ENCODE results near the gene GRIP2.

Gene GRIP2

GRCh38 chr3:14465425-14465824 is 74.7 kb downstream of the GRIP2 start:
- Histone ChIP-seq H3K27me3 (ENCODE audit: insufficient read depth, low read length) (no peaks in the 10 kb centered on the region), H3K36me3 (ENCODE audit: insufficient read depth, low read length) (peaks cover 87% of the 10 kb centered on the region), H3K4me2 (ENCODE audit: low read length) (no peak overlapping the region), H3K9me2 (ENCODE audit: low read depth, low read length) (no peaks in the 10 kb centered on the region), H2AFZ (ENCODE audit: low read length) (no peak overlapping the region), H3K79me2 (ENCODE audit: insufficient read depth, low read length) (no peaks in the 10 kb centered on the region), H3K27ac (ENCODE audit: low read depth, low read length, poor library complexity, severe bottlenecking) (no peak overlapping the region), H3K9ac (ENCODE audit: low read length) (no peak overlapping the region), H3F3A (ENCODE audit: insufficient read depth, low read length) (no peaks in the 10 kb centered on the region), H4K20me1 (ENCODE audit: insufficient read depth, low read length) (no peaks in the 10 kb centered on the region), H3K9me3 (ENCODE audit: low read length) (no peaks in the 10 kb centered on the region), H3K4me3 (ENCODE audit: low read depth, low read length, poor library complexity, severe bottlenecking) (no peak overlapping the region), H3K4me1 (ENCODE audit: insufficient read depth, low read length, severe bottlenecking) (no peaks in the 10 kb centered on the region)
- TF ChIP-seq EZH2 (IDR thresholded peaks at IDR 0.05; ENCODE audit: borderline replicate concordance, low read length) = no peak
- no peak for TF ChIP-seq CTCF (IDR thresholded peaks at IDR 0.05; ENCODE audit: low read length)

- H3K27me3 ChIP-seq (ENCODE audit: insufficient read depth, low read length) = no peaks in the 10 kb centered on the region
- H4K20me1 ChIP-seq (ENCODE audit: insufficient read depth, low read length) = no peaks in the 10 kb centered on the region
- H3K9me2 ChIP-seq (ENCODE audit: low read depth, low read length) = no peaks in the 10 kb centered on the region
- no peak overlapping the region for H3K9ac ChIP-seq (ENCODE audit: low read length)
- H3F3A ChIP-seq (ENCODE audit: insufficient read depth, low read length) = no peaks in the 10 kb centered on the region
- no peak overlapping the region for H3K27ac ChIP-seq (ENCODE audit: low read depth, low read length, poor library complexity, severe bottlenecking)
- TF ChIP-seq EZH2 (IDR thresholded peaks at IDR 0.05; ENCODE audit: borderline replicate concordance, low read length) = no peak
- no peak for TF ChIP-seq CTCF (IDR thresholded peaks at IDR 0.05; ENCODE audit: low read length)
- H3K4me2 ChIP-seq (ENCODE audit: low read length) = no peak overlapping the region
- H3K36me3 ChIP-seq (ENCODE audit: insufficient read depth, low read length) = peaks cover 86% of the 10 kb centered on the region
- H3K9me3 ChIP-seq (ENCODE audit: low read length) = no peaks in the 10 kb centered on the region
- no peak overlapping the region for H3K4me3 ChIP-seq (ENCODE audit: low read depth, low read length, poor library complexity, severe bottlenecking)
- H3K4me1 ChIP-seq (ENCODE audit: insufficient read depth, low read length, severe bottlenecking) = no peaks in the 10 kb centered on the region
- no peaks in the 10 kb centered on the region for H3K79me2 ChIP-seq (ENCODE audit: insufficient read depth, low read length)
- no peak overlapping the region for H2AFZ ChIP-seq (ENCODE audit: low read length)
Measured at GRCh38 chr3:14464521-14464920, 75.6 kb downstream of the GRIP2 start.

- H3K9ac ChIP-seq (ENCODE audit: low read length) = no peak overlapping the region
- H3K9me2 ChIP-seq (ENCODE audit: low read depth, low read length) = no peaks in the 10 kb centered on the region
- no peak for TF ChIP-seq EZH2 (IDR thresholded peaks at IDR 0.05; ENCODE audit: borderline replicate concordance, low read length)
- TF ChIP-seq CTCF (IDR thresholded peaks at IDR 0.05; ENCODE audit: low read length) = no peak
- H3K79me2 ChIP-seq (ENCODE audit: insufficient read depth, low read length) = no peaks in the 10 kb centered on the region
- no peak overlapping the region for H3K4me2 ChIP-seq (ENCODE audit: low read length)
- H3K4me3 ChIP-seq (ENCODE audit: low read depth, low read length, poor library complexity, severe bottlenecking) = no peak overlapping the region
- H3K27ac ChIP-seq (ENCODE audit: low read depth, low read length, poor library complexity, severe bottlenecking) = no peak overlapping the region
- H3K27me3 ChIP-seq (ENCODE audit: insufficient read depth, low read length) = no peaks in the 10 kb centered on the region
- peaks cover 86% of the 10 kb centered on the region for H3K36me3 ChIP-seq (ENCODE audit: insufficient read depth, low read length)
- H4K20me1 ChIP-seq (ENCODE audit: insufficient read depth, low read length) = no peaks in the 10 kb centered on the region
- no peaks in the 10 kb centered on the region for H3F3A ChIP-seq (ENCODE audit: insufficient read depth, low read length)
- H3K4me1 ChIP-seq (ENCODE audit: insufficient read depth, low read length, severe bottlenecking) = no peaks in the 10 kb centered on the region
- H2AFZ ChIP-seq (ENCODE audit: low read length) = no peak overlapping the region
- H3K9me3 ChIP-seq (ENCODE audit: low read length) = no peaks in the 10 kb centered on the region
Measured at GRCh38 chr3:14464141-14464465, 76.0 kb downstream of the GRIP2 start.

All from OCI-LY1 (cell line).